Eye (tissue), 1 donor: Measurements from ENCODE around the gene MACROD2.
A peak's percentile ranks its signal among the peaks of the same experiment; 100 is the strongest.
"Not testable (repeated sequence)": the region's sequence is repeated elsewhere in the genome, so short reads cannot be mapped to it uniquely, and the experiment has no call there.

Experiments used
- DNase-seq: peaks from one replicate; pipeline ENCODE4 v3.0.0-alpha.2; 2015

The MACROD2 gene

GRCh38 chr20:14197097-14197496, 201.8 kb downstream of the MACROD2 start:
- no peak for DNase-seq

GRCh38 chr20:14198416-14198815, 203.1 kb downstream of the MACROD2 start:
- DNase-seq = no peak

- DNase-seq = peak; percentile 31
These were observed 203.8 kb downstream of the MACROD2 start for GRCh38 chr20:14199111-14199510.

GRCh38 chr20:14203657-14204056, 208.3 kb downstream of the MACROD2 start:
- DNase-seq = no peak

GRCh38 chr20:14207591-14207990, 212.3 kb downstream of the MACROD2 start:
- no peak for DNase-seq

GRCh38 chr20:14208956-14209355, 213.6 kb downstream of the MACROD2 start:
- DNase-seq = no peak

- DNase-seq = no peak
These were observed 214.8 kb downstream of the MACROD2 start for GRCh38 chr20:14210146-14210545.

- no peak for DNase-seq
These were observed 218.7 kb downstream of the MACROD2 start for GRCh38 chr20:14214046-14214445.

- DNase-seq = not testable (repeated sequence)
These were observed 220.6 kb downstream of the MACROD2 start for GRCh38 chr20:14215880-14216279.

GRCh38 chr20:14219801-14220461, 224.6 kb downstream of the MACROD2 start:
- DNase-seq = no peak

GRCh38 chr20:14220986-14221385, 225.7 kb downstream of the MACROD2 start:
- no peak for DNase-seq

- DNase-seq = no peak
These were observed 228.5 kb downstream of the MACROD2 start for GRCh38 chr20:14223806-14224205.

- peak; percentile 27 for DNase-seq
These were observed 231.0 kb downstream of the MACROD2 start for GRCh38 chr20:14226051-14227049.

- no peak for DNase-seq
These were observed 237.3 kb downstream of the MACROD2 start for GRCh38 chr20:14232650-14233049.

- DNase-seq = no peak
These were observed 239.5 kb downstream of the MACROD2 start for GRCh38 chr20:14234666-14235295.

- DNase-seq = no peak
These were observed 240.0 kb downstream of the MACROD2 start for GRCh38 chr20:14235355-14235754.

- DNase-seq = no peak
These were observed 250.2 kb downstream of the MACROD2 start for GRCh38 chr20:14245368-14245970.

GRCh38 chr20:14259689-14260088, 264.4 kb downstream of the MACROD2 start:
- peak; percentile 19 for DNase-seq

- no peak for DNase-seq
These were observed 265.1 kb downstream of the MACROD2 start for GRCh38 chr20:14260367-14260766.

GRCh38 chr20:14264869-14265268, 269.6 kb downstream of the MACROD2 start:
- DNase-seq = no peak

GRCh38 chr20:14266246-14266645, 270.9 kb downstream of the MACROD2 start:
- no peak for DNase-seq

GRCh38 chr20:14270751-14271150, 275.4 kb downstream of the MACROD2 start:
- DNase-seq = not testable (repeated sequence)

- no peak for DNase-seq
These were observed 286.8 kb downstream of the MACROD2 start for GRCh38 chr20:14282140-14282539.
